HepG2 (cell line): ENCODE results near the gene SORD. TPM values are rescaled to one million over a fixed set of nuclear protein-coding genes. Genes with fewer than 3 reads are reported as not detected.

ENCODE experiments used
- ATAC-seq: fragments of 200-7000 bp; cut with Tn5 transposase; 3 replicates; pipeline ENCODE4 v1.9.1; 2020; ENCODE audit warnings: mild to moderate bottlenecking, moderate library complexity
- BruUV-seq: library from RNA; stranded (reverse); fragments of 400-500 nt; replicated peaks from 2 replicates; lab custom pipeline; 2021; lab: Mats Ljungman, UMichigan
- CTCF ChIA-PET: fragments of 300-600 bp; formaldehyde crosslinking; extraction: SDS; loops from one replicate; lab custom pipeline; 2021; ENCODE audit warnings: low total read pairs, inconsistent platforms, low intra/inter-chr PET ratio; lab: Yijun Ruan, JAX
- POLR2A ChIA-PET: fragments of 350-600 bp; sonication (Branson Sonifier 250); formaldehyde crosslinking; loops from one replicate; lab custom pipeline; 2020; ENCODE audit warnings: antibody characterized with exemption, inconsistent platforms; lab: Yijun Ruan, JAX
- DNase-seq: peaks from one replicate; pipeline ENCODE4 v3.0.0-alpha.2; 2015; ENCODE audit warnings: low spot score
- FAIRE-seq: peaks from 3 replicates; lab custom pipeline; 2011; peaks lifted over from hg19 to GRCh38; lab: Jason Lieb, UNC
- H2AFZ ChIP-seq: one replicate; pipeline ENCODE4 v1.6.1; 2011; ENCODE audit warnings: low read length, inconsistent platforms
- H3K27ac ChIP-seq: fragments of 300-600 bp; 3 replicates; pipeline ENCODE4 v1.8.0; 2011; ENCODE audit warnings: mixed run types, mild to moderate bottlenecking, mixed read lengths, low read length, inconsistent platforms; ENCODE audit not compliant: insufficient read depth; ENCODE audit errors: extremely low read length
- H3K27me3 ChIP-seq, 2 experiments: fragments of 200-600 bp in 1 of 2; 2 replicates in 1 of 2; 3 replicates in 1 of 2; pipeline versions ENCODE4 v1.6.0 to v1.8.0; 2011; ENCODE audit warnings: low read length in 2 of 2, mild to moderate bottlenecking in 2 of 2, moderate library complexity in 2 of 2, inconsistent platforms in 1 of 2; ENCODE audit not compliant: insufficient read depth in 2 of 2, control insufficient read depth in 1 of 2
- H3K36me3 ChIP-seq, 2 experiments: fragments of 200-600 bp in 1 of 2; replicated peaks in 1 of 2; 2 replicates in 1 of 2; 3 replicates in 1 of 2; pipeline versions ENCODE4 v1.5.1 to v1.8.0; 2011; ENCODE audit warnings: low read length in 2 of 2, inconsistent platforms in 1 of 2; ENCODE audit not compliant: insufficient read depth in 2 of 2, control insufficient read depth in 1 of 2
- H3K4me1 ChIP-seq: 2 replicates; pipeline ENCODE4 v1.5.1; 2012; ENCODE audit warnings: low read length, inconsistent platforms; ENCODE audit not compliant: insufficient read depth
- H3K4me2 ChIP-seq: 2 replicates; pipeline ENCODE4 v1.6.0; 2011; ENCODE audit warnings: low read depth, low read length, inconsistent platforms
- H3K4me3 ChIP-seq, 3 experiments: fragments of 200-600 bp in 1 of 3; sonication (generic), shearing (Covaris generic) in 1 of 3; replicated peaks in 1 of 3; 2 replicates each; pipeline ENCODE4 v1.5.1; 2011 to 2016; ENCODE audit warnings: low read length in 3 of 3, inconsistent platforms in 2 of 3, low read depth in 2 of 3, mild to moderate bottlenecking in 2 of 3, control low read depth in 1 of 3, mixed read lengths in 1 of 3; ENCODE audit not compliant: insufficient read depth in 1 of 3
- H3K79me2 ChIP-seq: one replicate; pipeline ENCODE4 v1.6.1; 2011; ENCODE audit warnings: low read length, inconsistent platforms; ENCODE audit not compliant: insufficient read depth
- H3K9ac ChIP-seq: 2 replicates; pipeline ENCODE4 v1.6.0; 2011; ENCODE audit warnings: mild to moderate bottlenecking, low read depth, low read length, inconsistent platforms; ENCODE audit not compliant: insufficient read depth
- H3K9me3 ChIP-seq: 2 replicates; pipeline ENCODE4 v1.5.1; 2012; ENCODE audit warnings: mild to moderate bottlenecking, low read length
- H4K20me1 ChIP-seq: 2 replicates; pipeline ENCODE4 v1.6.0; 2011; ENCODE audit warnings: inconsistent platforms, mild to moderate bottlenecking, low read length, moderate library complexity; ENCODE audit not compliant: insufficient read depth
- ATM ChIP-seq: fragments of 450-650 bp; IDR thresholded peaks from 2 replicates; pipeline ENCODE4 v1.7.1; 2017; ENCODE audit warnings: mild to moderate bottlenecking, borderline replicate concordance
- CREB1 ChIP-seq, 2 experiments: fragments of 450-650 bp in 1 of 2; IDR thresholded peaks; 2 replicates each; pipeline ENCODE4 v1.6.1; 2016 to 2017; ENCODE audit warnings: control low read depth in 1 of 2, mild to moderate bottlenecking in 1 of 2, missing compliant biosample characterization in 1 of 2, missing genetic modification characterization in 1 of 2
- GMEB1 ChIP-seq: sonication (generic); formaldehyde crosslinking; IDR thresholded peaks from 2 replicates; pipeline ENCODE4 v1.5.1; 2020; ENCODE audit warnings: missing genetic modification reagents, mild to moderate bottlenecking, borderline replicate concordance
- NAIF1 ChIP-seq: sonication (generic); formaldehyde crosslinking; IDR thresholded peaks from 2 replicates; pipeline ENCODE4 v1.5.0; 2020; ENCODE audit warnings: mild to moderate bottlenecking, missing genetic modification reagents, borderline replicate concordance
- NRL ChIP-seq: sonication (generic); formaldehyde crosslinking; IDR thresholded peaks from 2 replicates; pipeline ENCODE4 v1.5.0; 2020; ENCODE audit warnings: missing genetic modification reagents, mild to moderate bottlenecking, moderate library complexity, borderline replicate concordance
- REPIN1 ChIP-seq: sonication (generic); formaldehyde crosslinking; IDR thresholded peaks from 2 replicates; pipeline ENCODE4 v1.8.0; 2022; ENCODE audit warnings: missing genetic modification reagents, low read depth, mild to moderate bottlenecking, borderline replicate concordance
- RNF219 ChIP-seq: sonication (generic); formaldehyde crosslinking; IDR thresholded peaks from 2 replicates; pipeline ENCODE4 v1.5.0; 2020; ENCODE audit warnings: mild to moderate bottlenecking, missing genetic modification reagents
- ZFP36 ChIP-seq: fragments of 150-350 bp; IDR thresholded peaks from 2 replicates; pipeline ENCODE4 v1.6.1; 2018; ENCODE audit warnings: borderline replicate concordance, low read length, low read depth; ENCODE audit not compliant: partially characterized antibody
- ZNF318 ChIP-seq: sonication (generic); formaldehyde crosslinking; IDR thresholded peaks from 2 replicates; pipeline ENCODE4 v1.4.0; 2020; ENCODE audit warnings: mild to moderate bottlenecking, missing genetic modification reagents
- WGBS: methylation state at CpG from one replicate; pipeline ENCODE4 v1.1.6; 2017; ENCODE audit warnings: low lambda C conversion rate; 5-methylcytosine and 5-hydroxymethylcytosine counted together
- in situ Hi-C: cut with HindIII; loops from 2 replicates; pipeline ENCODE4 v1.10.0; 2017; ENCODE audit warnings: low pct_unique_long_range_greater_than_20kb; ENCODE audit not compliant: extremely low pct_ligation_motif_present
- intact Hi-C: fragments of 100-400 bp; cut with micrococcal nuclease; formaldehyde crosslinking; loops from one replicate; pipeline ENCODE4 v1.10.0; 2022; ENCODE audit not compliant: unreplicated experiment
- polyA plus RNA-seq, 8 experiments: library from polyadenylated mRNA; depleted of rRNA in 3 of 8; stranded (reverse) in 7 of 8; unstranded in 1 of 8; fragments of >200 nt; fragmentation: Illumina TruSeq in 4 of 8; extraction: Trizol in 4 of 8; gene quantifications; 2 replicates each; pipeline versions ENCODE4 v1.2.1 to v1.2.3, GENCODE V29; 2011 to 2016; ENCODE audit warnings: low read depth in 4 of 8, missing spikeins in 1 of 8, mixed read lengths in 1 of 8; ENCODE audit not compliant: insufficient read depth in 1 of 8
- total RNA-seq, 5 experiments: library from RNA; depleted of rRNA; stranded (reverse); fragments of >200 nt; fragmentation: Illumina TruSeq; extraction: Trizol; gene quantifications; 2 replicates each; pipeline ENCODE4 v1.2.3, GENCODE V29; 2016; ENCODE audit warnings: low read depth in 1 of 5

Gene SORD
- total and polyA plus RNA-seq, 2 of the 13 experiments (the other 11 are each of a cell fraction or from before 2014, with no cell fraction given), result 59.1 to 95.3 TPM

- POLR2A ChIA-PET, result no interaction called here
- Histone ChIP-seq H3K27me3 (peaks cover 9 to 53% of the 10 kb centered on the region in 2 experiments; a peak in 4 of 5 replicates), H3K36me3 (no peaks in the 10 kb centered on the region), H3K4me2 (no peak overlapping the region), H3K9me3 (no peaks in the 10 kb centered on the region), H3K9ac (no peak overlapping the region), H3K4me1 (no peaks in the 10 kb centered on the region), H2AFZ (no peak overlapping the region), H3K4me3 (no peak overlapping the region), H4K20me1 (no peaks in the 10 kb centered on the region), H3K79me2 (no peaks in the 10 kb centered on the region), H3K27ac (no peak overlapping the region)
- 86% methylated on average over 7 of the region's 7 CpGs for WGBS
- intact Hi-C loops (no loop called here), in situ Hi-C loops (no loop called here)
- DNase-seq (no peak), ATAC-seq (no peak), FAIRE-seq (no peak)
- BruUV-seq, result no TSS peak
- CTCF ChIA-PET, result no interaction called here
- TF ChIP-seq ATM (no peak), CREB1 (IDR thresholded peaks at IDR 0.05) (no peak), CREB1 (CRISPR knock-in tag; IDR thresholded peaks at IDR 0.05) (no peak), RNF219 (no peak), GMEB1 (no peak), ZFP36 (no peak), NRL (CRISPR knock-in tag) (no peak), NAIF1 (no peak), ZNF318 (CRISPR knock-in tag) (no peak), REPIN1 (no peak)
These were observed 74.5 kb downstream of the SORD start for GRCh38 chr15:45097466-45097865.
